ENCODE results near the gene COQ10B.

The COQ10B gene

GRCh38 chr2:197514754-197515153, 61.4 kb downstream of the COQ10B start:
- intact Hi-C loops (cut with DNase I; ENCODE audit: low total_unique reads), result no loop called here
- H3K36me3 ChIP-seq, result no peaks in the 10 kb centered on the region
- no peak for DNase-seq
- H3K27me3 ChIP-seq, result no peaks in the 10 kb centered on the region
- H3K4me3 ChIP-seq, result peak overlapping the region; percentile 90 to 93
- H3K9me3 ChIP-seq, result no peaks in the 10 kb centered on the region
- H3K27ac ChIP-seq, result peak overlapping the region; percentile 92 to 94
- peaks cover 0 to 37% (median 14%) of the 10 kb centered on the region in 4 donors for H3K4me1 ChIP-seq
- no peak for TF ChIP-seq CTCF (IDR thresholded peaks at IDR 0.05)

- intact Hi-C loops (cut with DNase I; ENCODE audit: low total_unique reads), result no loop called here
- Histone ChIP-seq H3K36me3 (no peaks in the 10 kb centered on the region), H3K4me1 (peaks cover 0 to 37% (median 14%) of the 10 kb centered on the region in 4 donors), H3K4me3 (peak overlapping the region; percentile 90 to 93), H3K27ac (peak overlapping the region; percentile 92 to 94), H3K27me3 (no peaks in the 10 kb centered on the region), H3K9me3 (no peaks in the 10 kb centered on the region)
- DNase-seq, result no peak
- TF ChIP-seq CTCF (IDR thresholded peaks at IDR 0.05), result no peak
These were observed 62.0 kb downstream of the COQ10B start for GRCh38 chr2:197515315-197515738.

- Histone ChIP-seq H3K4me1 (peaks cover 0 to 37% (median 14%) of the 10 kb centered on the region in 4 donors), H3K36me3 (no peaks in the 10 kb centered on the region), H3K27me3 (no peaks in the 10 kb centered on the region), H3K4me3 (peak within 1 kb of the TSS; percentile 90 to 93), H3K9me3 (no peaks in the 10 kb centered on the region), H3K27ac (peak within 1 kb of the TSS; percentile 92 to 94)
- intact Hi-C loops (cut with DNase I; ENCODE audit: low total_unique reads), result no loop called here
- no peak for TF ChIP-seq CTCF (IDR thresholded peaks at IDR 0.05)
- DNase-seq, result peak; percentile 93 to 98
These were observed 62.5 kb downstream of the COQ10B start, which contains the start of gene MOB4 for GRCh38 chr2:197515739-197516392. MOB4 (plus strand) TSS chr2:197516066; CDS start chr2:197516087, 21 bp downstream.

GRCh38 chr2:197516393-197516761, 63.0 kb downstream of the COQ10B start:
- Histone ChIP-seq H3K27me3 (no peaks in the 10 kb centered on the region), H3K4me1 (peaks cover 0 to 37% (median 14%) of the 10 kb centered on the region in 4 donors), H3K9me3 (no peaks in the 10 kb centered on the region), H3K27ac (peak overlapping the region; percentile 92 to 94), H3K36me3 (no peaks in the 10 kb centered on the region), H3K4me3 (peak overlapping the region; percentile 90 to 93)
- DNase-seq, result peak; percentile 35 to 67
- no peak for TF ChIP-seq CTCF (IDR thresholded peaks at IDR 0.05)
- intact Hi-C loops (cut with DNase I; ENCODE audit: low total_unique reads), result no loop called here

GRCh38 chr2:197517150-197517549, 63.8 kb downstream of the COQ10B start:
- Histone ChIP-seq H3K27me3 (no peaks in the 10 kb centered on the region), H3K9me3 (no peaks in the 10 kb centered on the region), H3K27ac (peak overlapping the region; percentile 92 to 94), H3K4me1 (peaks cover 0 to 37% (median 14%) of the 10 kb centered on the region in 4 donors), H3K36me3 (no peaks in the 10 kb centered on the region), H3K4me3 (peak overlapping the region; percentile 90 to 93)
- intact Hi-C loops (cut with DNase I; ENCODE audit: low total_unique reads), result no loop called here
- DNase-seq, result no peak
- TF ChIP-seq CTCF (IDR thresholded peaks at IDR 0.05), result no peak
